K562 (cell line): ENCODE measurements around the gene KLHL35. TPM values are rescaled to one million over a fixed set of nuclear protein-coding genes. Genes with fewer than 3 reads are reported as not detected.

Experiments used
- ARID1B ChIP-seq: fragments of 450-650 bp; IDR thresholded peaks from 2 replicates; pipeline ENCODE4 v1.6.1; 2016; ENCODE audit warnings: antibody characterized with exemption, mild to moderate bottlenecking, inconsistent platforms
- ATF1 ChIP-seq, 2 experiments: fragments of 450-650 bp in 1 of 2; IDR thresholded peaks; 2 replicates each; pipeline ENCODE4 v1.6.1; 2016; ENCODE audit warnings: missing compliant biosample characterization in 1 of 2, missing genetic modification characterization in 1 of 2
- CBFA2T2 ChIP-seq: fragments of 450-650 bp; conservative IDR thresholded peaks from 2 replicates; pipeline ENCODE4 v1.6.1; 2017; ENCODE audit warnings: mild to moderate bottlenecking
- CREM ChIP-seq: IDR thresholded peaks from 2 replicates; pipeline ENCODE4 v1.6.1; 2014; ENCODE audit warnings: antibody characterized with exemption, low read depth
- CTBP1 ChIP-seq: fragments of 450-650 bp; IDR thresholded peaks from 2 replicates; pipeline ENCODE4 v1.6.1; 2016; ENCODE audit warnings: borderline replicate concordance
- GABPA ChIP-seq: fragments of 200-800 bp; sonication (Bioruptor generic); conservative IDR thresholded peaks from 2 replicates; pipeline ENCODE4 v1.6.1; 2016; ENCODE audit warnings: low read depth, missing genetic modification characterization, missing compliant biosample characterization
- JUNB ChIP-seq: fragments of 450-650 bp; formaldehyde crosslinking; conservative IDR thresholded peaks from 2 replicates; pipeline ENCODE4 v1.4.0; 2020; ENCODE audit warnings: mild to moderate bottlenecking
- MTA3 ChIP-seq: fragments of 450-650 bp; formaldehyde crosslinking; IDR thresholded peaks from 2 replicates; pipeline ENCODE4 v1.6.1; 2017; ENCODE audit warnings: mild to moderate bottlenecking, borderline replicate concordance
- NCOA6 ChIP-seq: fragments of 450-650 bp; IDR thresholded peaks from 2 replicates; pipeline ENCODE4 v1.6.1; 2017; ENCODE audit warnings: mild to moderate bottlenecking
- NR2C2 ChIP-seq, 2 experiments: fragments of 200-800 bp in 1 of 2; sonication (Bioruptor generic) in 1 of 2; sonication (generic) in 1 of 2; formaldehyde crosslinking in 1 of 2; IDR thresholded peaks; 2 replicates each; pipeline versions ENCODE4 v1.6.1 to v1.8.0; 2016 to 2022; ENCODE audit warnings: mild to moderate bottlenecking in 1 of 2, missing compliant biosample characterization in 1 of 2, missing genetic modification characterization in 1 of 2, missing genetic modification reagents in 1 of 2
- PHB ChIP-seq: fragments of 250-450 bp; sonication (Bioruptor Pico); IDR thresholded peaks from 2 replicates; pipeline ENCODE4 v1.5.0; 2021
- SMAD4 ChIP-seq: fragments of 250-450 bp; sonication (Bioruptor Pico); conservative IDR thresholded peaks from 2 replicates; pipeline ENCODE4 v1.8.0; 2021; ENCODE audit warnings: inconsistent platforms, mild to moderate bottlenecking, moderate library complexity
- SMARCA4 ChIP-seq: fragments of 450-650 bp; IDR thresholded peaks from 2 replicates; pipeline ENCODE4 v1.6.1; 2016
- TEAD1 ChIP-seq, 2 experiments: fragments of 450-650 bp in 1 of 2; sonication (generic) in 1 of 2; formaldehyde crosslinking; IDR thresholded peaks; 2 replicates each; pipeline versions ENCODE4 v1.4.0 to v1.8.0; 2020 to 2022; ENCODE audit warnings: mild to moderate bottlenecking in 2 of 2, missing genetic modification reagents in 1 of 2
- THAP7 ChIP-seq: fragments of 250-450 bp; sonication (Bioruptor Pico); IDR thresholded peaks from 2 replicates; pipeline ENCODE4 v1.5.0; 2021
- ZBTB9 ChIP-seq: fragments of 450-650 bp; formaldehyde crosslinking; IDR thresholded peaks from 2 replicates; pipeline ENCODE4 v1.4.0; 2020; ENCODE audit warnings: mild to moderate bottlenecking, moderate library complexity
- ZNF740 ChIP-seq, 3 experiments: fragments of 200-800 bp in 1 of 3; sonication (Bioruptor generic) in 1 of 3; sonication (generic) in 1 of 3; formaldehyde crosslinking in 1 of 3; IDR thresholded peaks; 2 replicates each; pipeline versions ENCODE4 v1.6.1 to v1.8.0; 2016 to 2022; ENCODE audit warnings: mild to moderate bottlenecking in 2 of 3, missing compliant biosample characterization in 2 of 3, missing genetic modification characterization in 2 of 3, missing genetic modification reagents in 1 of 3
- polyA plus RNA-seq, 8 experiments: library from polyadenylated mRNA; depleted of rRNA in 4 of 8; stranded (reverse) in 5 of 8; unstranded in 3 of 8; fragments of >200 nt; fragmentation: Nextera tagmentation in 2 of 8; fragmentation: Illumina TruSeq in 1 of 8; extraction: Ambion mirVana in 2 of 8; extraction: Trizol in 1 of 8; gene quantifications; 2 replicates each; pipeline versions ENCODE4 v1.2.1 to v1.2.3, GENCODE V29; 2011 to 2014; ENCODE audit warnings: inconsistent platforms in 1 of 8, missing spikeins in 1 of 8
- total RNA-seq, 7 experiments: library from RNA; depleted of rRNA in 6 of 7; stranded (reverse); fragments of >200 nt in 6 of 7; fragmentation: Illumina TruSeq in 2 of 7; extraction: Trizol in 2 of 7; gene quantifications; 2 replicates each; pipeline versions ENCODE4 v1.2.1 to v1.2.3, GENCODE V29; 2011 to 2021; ENCODE audit warnings: low replicate concordance in 1 of 7
- TF ChIP-seq, protein P1 (sequence below), 2 experiments: fragments of 450-650 bp in 1 of 2; sonication (generic) in 1 of 2; formaldehyde crosslinking in 1 of 2; IDR thresholded peaks in 1 of 2; conservative IDR thresholded peaks in 1 of 2; 2 replicates each; pipeline versions ENCODE4 v1.6.1 to v1.8.1; 2016 to 2023; ENCODE audit warnings: mild to moderate bottlenecking in 2 of 2, moderate library complexity in 2 of 2, inconsistent platforms in 1 of 2, missing genetic modification reagents in 1 of 2

The KLHL35 gene
- total and polyA plus RNA-seq, 9 of the 15 experiments (the other 6 are each of a cell fraction or from before 2014, with no cell fraction given), result not detected

DNA sequence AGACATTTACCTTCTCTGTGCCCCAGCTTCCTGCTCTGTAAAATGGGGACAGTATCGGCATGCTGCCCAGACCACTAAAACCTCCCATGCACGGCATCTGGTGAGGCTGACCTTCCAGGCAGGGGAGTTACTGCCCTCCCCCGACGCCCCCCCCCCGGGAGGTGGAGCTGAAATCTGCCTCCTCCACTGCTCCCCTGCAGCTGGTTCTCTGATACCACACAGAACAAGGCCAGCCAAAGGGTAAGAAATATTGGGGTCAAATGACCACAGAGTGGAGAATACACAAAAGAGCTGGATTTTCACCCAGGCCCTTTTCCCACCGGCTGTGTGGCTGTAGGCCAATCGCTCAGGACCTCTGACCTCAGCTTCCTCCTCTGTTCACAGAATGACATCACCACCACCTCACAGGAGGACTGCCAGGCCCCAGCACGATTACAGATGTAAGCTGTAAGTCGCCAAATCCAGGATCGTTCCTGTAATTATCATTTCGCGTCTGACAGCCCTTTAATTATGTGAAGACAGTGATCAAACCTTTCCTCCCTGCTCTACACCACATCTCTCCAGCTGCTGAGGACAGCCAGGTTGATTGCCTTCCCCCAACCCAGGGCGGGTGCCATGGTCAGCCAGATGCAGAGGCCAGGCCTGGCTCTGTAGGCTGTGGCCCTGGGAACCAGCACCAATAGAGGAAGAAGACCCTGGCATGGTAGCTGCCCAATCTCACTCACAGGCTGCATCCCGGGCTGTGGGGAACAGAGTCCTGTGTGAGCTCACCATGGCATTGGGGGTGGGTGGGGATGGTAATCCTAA is 35.7 kb upstream of the KLHL35 start (continued):
- TF ChIP-seq NR2C2 (CRISPR knock-in tag; IDR thresholded peaks at IDR 0.05) (no peak), NR2C2 (tag; IDR thresholded peaks at IDR 0.05) (peak; percentile 94), TEAD1 (CRISPR knock-in tag; IDR thresholded peaks at IDR 0.05) (0 out of 4 replicates have a peak, but pooled peaks of 1 of the 2 experiments have one; percentile 25), SMARCA4 (peak; percentile 42; the same call in 1 of the 2 replicates), ARID1B (peak; percentile 28; the same call in 1 of the 2 replicates), MTA3 (0 out of 2 replicates have a peak, but pooled peaks have one; percentile 42), CTBP1 (no peak), CREM (peak; percentile 89), ZBTB9 (no peak), THAP7 (no peak), GABPA (tag) (0 out of 2 replicates have a peak, but pooled peaks have one; percentile 22), CBFA2T2 (0 out of 2 replicates have a peak, but pooled peaks have one; percentile 8), SMAD4 (0 out of 2 replicates have a peak, but pooled peaks have one; percentile 17), JUNB (CRISPR knock-in tag) (no peak), ZNF740 (CRISPR knock-in tag; IDR thresholded peaks at IDR 0.05) (peak; percentile 83; the same call in 1 of the 2 replicates), ZNF740 (tag; IDR thresholded peaks at IDR 0.05) (peak in 1 of 2 experiments; percentile 76; a peak in 1 of 4 replicates), PHB (no peak), ATF1 (CRISPR knock-in tag; IDR thresholded peaks at IDR 0.05) (no peak), ATF1 (tag; IDR thresholded peaks at IDR 0.05) (peak; percentile 83), NCOA6 (no peak)
- TF ChIP-seq, protein P1, sequence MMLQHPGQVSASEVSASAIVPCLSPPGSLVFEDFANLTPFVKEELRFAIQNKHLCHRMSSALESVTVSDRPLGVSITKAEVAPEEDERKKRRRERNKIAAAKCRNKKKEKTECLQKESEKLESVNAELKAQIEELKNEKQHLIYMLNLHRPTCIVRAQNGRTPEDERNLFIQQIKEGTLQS (IDR thresholded peaks at IDR 0.05), result peak; percentile 96
- TF ChIP-seq, protein P1 (CRISPR knock-in tag; conservative IDR thresholded peaks at IDR 0.05), result no peak
